T-helper 1 cell treated with Interleukin-12 subunit alpha and Interleukin-12 subunit beta and Interleukin-4 antibody, amounts not matched to agents 30 μg/mL and 1 μg/mL, for 36 hours (primary cell): ENCODE measurements around the gene ADCY3.
"Not testable (repeated sequence)": the region's sequence is repeated elsewhere in the genome, so short reads cannot be mapped to it uniquely, and the experiment has no call there.

Experiments used
- H3K27ac Mint-ChIP-seq: one replicate; pipeline ENCODE4 v1.8.0; 2021; ENCODE audit warnings: mild to moderate bottlenecking, mixed read lengths
- H3K27me3 Mint-ChIP-seq: one replicate; pipeline ENCODE4 v1.8.0; 2021; ENCODE audit warnings: low read depth, mixed read lengths
- H3K36me3 Mint-ChIP-seq: one replicate; pipeline ENCODE4 v1.8.0; 2021; ENCODE audit warnings: low read depth, mixed read lengths
- H3K4me1 Mint-ChIP-seq: one replicate; pipeline ENCODE4 v1.8.0; 2021; ENCODE audit warnings: low read depth, mixed read lengths
- H3K4me3 Mint-ChIP-seq: one replicate; pipeline ENCODE4 v1.8.0; 2021; ENCODE audit warnings: mild to moderate bottlenecking, moderate library complexity, mixed read lengths
- H3K9me3 Mint-ChIP-seq: one replicate; pipeline ENCODE4 v1.8.0; 2021; ENCODE audit warnings: mixed read lengths

Gene ADCY3

DNA sequence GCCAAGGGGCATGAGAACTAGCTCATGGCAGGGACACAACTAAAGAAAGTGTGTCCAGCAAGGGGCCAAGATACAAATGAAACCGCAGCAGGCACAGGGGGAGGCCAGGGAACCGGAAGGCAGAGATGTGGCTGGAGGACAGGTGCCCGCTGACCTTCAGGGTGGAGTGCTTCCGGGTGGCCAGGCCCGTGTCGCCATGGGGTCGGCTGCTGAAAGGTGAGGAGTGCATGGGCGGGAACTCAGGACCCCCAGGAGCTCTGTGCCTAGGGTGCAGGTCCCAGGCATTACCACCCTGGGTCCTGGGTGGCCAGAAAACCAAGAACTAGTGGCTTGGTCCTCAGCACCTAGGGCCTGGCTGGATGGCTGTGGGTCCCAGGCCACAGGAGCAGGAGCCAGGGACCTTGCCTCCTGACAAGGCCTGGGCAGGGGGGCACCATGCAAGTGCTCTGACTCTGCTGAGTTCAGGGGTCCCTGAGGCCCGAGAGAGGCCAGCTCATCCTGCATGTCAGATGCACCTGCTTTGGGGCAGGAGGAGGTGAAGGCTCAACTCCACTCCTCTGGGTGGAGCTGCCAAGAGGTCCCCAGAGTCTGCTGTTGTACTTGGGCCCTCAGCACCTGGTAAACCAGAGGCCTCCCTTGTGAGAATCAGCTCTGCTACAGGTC lies 75.9 kb downstream of the ADCY3 start:
- Mint-ChIP-seq H3K4me1 (no peaks in the 10 kb centered on the region), H3K27ac (no peak overlapping the region), H3K4me3 (no peak overlapping the region), H3K36me3 (no peaks in the 10 kb centered on the region), H3K27me3 (no peaks in the 10 kb centered on the region), H3K9me3 (peaks cover 10% of the 10 kb centered on the region)

DNA sequence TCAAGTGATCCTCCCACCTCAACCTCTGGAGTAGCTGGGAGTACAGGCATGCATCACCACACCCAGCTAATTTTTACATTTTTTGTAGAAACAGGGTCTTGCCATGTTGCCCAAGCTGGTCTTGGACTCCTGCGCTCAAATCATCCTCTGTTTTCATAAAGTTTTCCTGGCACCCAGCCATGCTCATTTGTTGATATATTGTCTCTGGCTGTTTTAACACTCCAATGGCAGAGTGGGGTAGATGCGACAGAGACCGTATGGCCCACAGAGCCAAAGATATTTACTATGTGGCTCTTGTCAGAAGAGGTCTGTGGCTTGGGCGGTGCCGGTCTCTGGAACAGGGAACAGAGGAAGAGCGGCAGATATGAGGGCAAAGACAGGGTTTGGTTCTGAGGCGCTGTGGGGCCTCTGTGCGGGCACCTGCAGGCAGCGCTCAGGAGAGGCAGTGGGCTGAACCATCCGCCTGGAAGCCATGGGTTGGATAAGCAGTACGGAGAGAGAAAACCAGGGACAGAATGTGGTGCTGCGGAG lies 76.6 kb downstream of the ADCY3 start:
- H3K4me1 Mint-ChIP-seq, result no peaks in the 10 kb centered on the region
- H3K36me3 Mint-ChIP-seq, result no peaks in the 10 kb centered on the region
- H3K4me3 Mint-ChIP-seq, result no peak overlapping the region
- H3K27me3 Mint-ChIP-seq, result no peaks in the 10 kb centered on the region
- H3K9me3 Mint-ChIP-seq, result peaks cover 6% of the 10 kb centered on the region
- H3K27ac Mint-ChIP-seq, result no peak overlapping the region

DNA sequence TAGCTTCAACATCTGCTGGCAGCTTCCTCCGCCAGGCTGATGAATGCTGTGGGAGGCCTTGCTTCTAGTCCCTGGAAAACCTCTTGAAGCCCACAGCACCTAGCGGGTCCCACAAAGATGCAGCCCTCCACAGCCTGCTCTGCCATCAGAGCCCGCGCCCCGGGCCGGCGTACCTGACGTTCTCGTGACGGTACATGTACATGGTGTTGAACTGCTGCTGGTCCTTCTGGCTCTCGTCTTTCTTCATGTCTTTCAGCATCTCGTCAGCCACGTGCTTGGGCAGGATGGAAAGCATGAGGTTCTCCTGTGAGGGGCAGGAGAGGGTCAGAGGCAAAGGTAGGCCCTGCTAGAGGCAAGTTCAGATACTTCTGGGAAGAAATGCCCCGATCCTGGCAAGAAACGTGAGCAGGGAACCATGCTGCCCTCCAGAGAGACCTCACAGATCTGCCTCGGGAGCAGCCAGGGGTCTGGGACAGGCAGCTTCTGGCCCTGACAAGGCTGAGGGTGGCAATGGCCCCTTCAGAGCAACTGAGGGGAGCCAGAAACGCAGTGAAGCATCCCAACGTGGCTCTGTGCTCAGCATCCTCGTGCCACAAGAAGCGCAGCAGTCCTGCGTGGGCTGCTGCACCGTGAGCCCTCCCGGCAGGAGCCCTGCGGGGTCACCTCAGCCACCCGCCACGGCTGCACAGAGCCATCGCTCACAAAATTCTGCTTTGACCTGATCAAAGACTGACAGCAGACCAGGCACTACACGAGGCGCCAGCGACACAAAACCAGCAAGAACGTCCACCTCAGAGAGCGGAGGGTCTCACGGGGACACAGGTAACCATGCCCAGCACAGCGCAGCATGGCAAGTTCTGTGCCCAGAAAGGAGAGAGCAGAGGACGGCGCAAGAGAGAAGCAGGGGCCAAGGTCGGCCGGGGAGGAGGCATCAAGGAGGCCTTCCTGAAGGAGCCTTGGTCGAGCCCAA lies 77.7 kb downstream of the ADCY3 start:
- Mint-ChIP-seq H3K27ac (no peak overlapping the region), H3K4me3 (no peak overlapping the region), H3K9me3 (peaks cover 5% of the 10 kb centered on the region), H3K27me3 (no peaks in the 10 kb centered on the region), H3K4me1 (no peaks in the 10 kb centered on the region), H3K36me3 (no peaks in the 10 kb centered on the region)

DNA sequence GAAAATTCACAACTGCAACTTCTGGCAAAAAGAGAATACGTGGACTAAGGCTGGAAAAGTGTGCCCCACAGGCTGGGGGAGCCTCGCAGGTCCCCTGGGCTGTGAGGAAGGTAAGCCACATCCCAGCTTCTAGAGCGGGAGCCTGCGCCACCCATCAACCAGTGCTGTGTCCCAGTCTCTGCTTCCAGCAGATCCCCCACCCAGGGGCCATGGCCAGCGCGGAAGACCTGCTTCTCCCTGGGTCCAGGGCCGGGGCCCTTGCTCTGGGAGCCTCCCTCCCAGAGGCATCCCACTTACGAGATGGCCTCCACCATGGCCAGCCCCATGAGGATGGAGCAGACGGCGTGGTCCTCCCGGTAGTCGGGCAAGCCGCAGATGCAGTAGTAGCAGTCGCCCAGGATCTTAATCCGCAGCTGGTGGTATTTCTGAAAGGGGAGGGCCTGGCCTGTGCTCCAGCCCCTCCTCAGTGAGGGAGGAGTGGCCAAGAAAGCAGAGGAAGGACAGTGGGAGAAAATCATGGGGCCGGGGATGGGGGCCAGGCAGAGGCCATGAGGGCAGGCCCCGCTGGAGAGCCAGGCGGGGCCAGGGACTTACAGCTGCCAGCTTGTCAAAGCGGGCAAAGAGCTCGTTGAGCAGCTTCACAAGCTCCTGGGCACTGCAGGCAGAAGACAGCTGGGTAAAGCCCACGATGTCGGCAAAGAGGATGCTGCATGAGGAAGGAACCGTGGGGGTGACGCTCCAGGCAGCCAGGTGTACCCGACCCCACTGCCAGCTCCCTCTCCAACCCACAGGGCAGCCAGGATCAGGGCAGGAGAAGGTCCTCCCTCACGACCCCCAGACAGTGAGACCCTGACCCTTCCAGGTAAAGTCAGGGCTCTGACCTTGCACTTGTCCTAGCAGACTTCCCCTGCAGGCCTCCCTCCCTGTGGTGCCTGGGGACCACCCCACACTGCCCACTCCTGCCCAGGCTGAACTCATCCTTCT lies 78.8 kb downstream of the ADCY3 start:
- Mint-ChIP-seq H3K4me3 (no peak overlapping the region), H3K9me3 (no peaks in the 10 kb centered on the region), H3K27me3 (no peaks in the 10 kb centered on the region), H3K36me3 (no peaks in the 10 kb centered on the region), H3K27ac (no peak overlapping the region), H3K4me1 (no peaks in the 10 kb centered on the region)

DNA sequence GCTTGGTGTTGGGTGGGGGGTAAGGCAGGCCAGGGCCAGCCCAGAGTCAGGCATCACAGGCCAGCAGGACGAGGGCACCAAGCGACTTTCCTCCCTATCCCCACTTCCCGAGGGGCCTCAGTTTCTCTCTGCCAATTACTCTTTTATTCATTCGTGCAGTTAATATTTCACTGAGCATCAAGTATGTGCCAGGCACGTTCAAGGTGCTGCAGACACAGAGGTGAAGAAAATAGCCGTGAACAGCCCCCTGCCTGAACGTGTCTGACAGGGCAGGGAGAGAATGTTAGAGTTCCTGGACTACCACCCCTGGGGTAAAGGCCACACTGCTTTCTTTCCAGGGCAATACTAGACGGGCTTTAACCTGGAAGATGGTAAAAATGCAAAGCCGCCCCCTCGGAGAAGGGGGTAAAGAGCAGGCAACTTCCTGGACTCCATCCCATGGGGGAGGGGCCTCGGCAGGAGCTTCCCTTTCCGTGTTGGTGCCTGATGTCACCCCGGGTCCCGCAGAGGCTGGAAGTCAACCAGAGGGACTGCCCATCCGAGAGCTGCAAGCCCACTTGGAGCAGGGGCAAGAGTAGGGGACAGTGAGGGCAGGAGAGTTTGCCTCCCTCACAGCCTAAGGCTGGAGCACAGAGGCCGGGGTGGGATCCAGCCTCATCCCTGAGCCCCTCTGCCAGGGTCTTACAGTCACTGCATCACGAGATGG lies 79.7 kb downstream of the ADCY3 start:
- H3K9me3 Mint-ChIP-seq, result no peaks in the 10 kb centered on the region
- H3K36me3 Mint-ChIP-seq, result no peaks in the 10 kb centered on the region
- H3K4me3 Mint-ChIP-seq, result no peak overlapping the region
- no peak overlapping the region for H3K27ac Mint-ChIP-seq
- no peaks in the 10 kb centered on the region for H3K27me3 Mint-ChIP-seq
- H3K4me1 Mint-ChIP-seq, result no peaks in the 10 kb centered on the region

DNA sequence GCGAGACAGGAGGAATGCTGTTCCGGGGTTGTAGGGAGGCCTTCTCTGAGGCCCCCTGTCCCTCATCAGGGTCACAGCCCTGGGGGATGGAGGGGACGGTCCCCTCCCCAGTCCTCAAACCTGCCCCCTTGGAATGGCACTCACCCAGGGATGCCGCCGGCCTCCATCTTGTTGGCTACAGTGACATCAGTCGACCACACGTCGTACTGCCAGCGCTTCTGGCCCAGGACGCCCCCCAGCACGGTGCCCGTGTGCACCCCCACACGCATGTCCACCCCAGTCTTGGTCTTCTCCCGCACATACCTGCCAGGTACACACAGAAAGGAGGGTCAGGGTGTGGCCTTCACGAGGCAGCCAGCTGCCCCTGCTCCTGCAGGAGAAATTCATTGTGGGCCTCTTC lies 80.3 kb downstream of the ADCY3 start:
- Mint-ChIP-seq H3K4me1 (no peaks in the 10 kb centered on the region), H3K36me3 (no peaks in the 10 kb centered on the region), H3K4me3 (no peak overlapping the region), H3K9me3 (no peaks in the 10 kb centered on the region), H3K27me3 (no peaks in the 10 kb centered on the region), H3K27ac (no peak overlapping the region)

DNA sequence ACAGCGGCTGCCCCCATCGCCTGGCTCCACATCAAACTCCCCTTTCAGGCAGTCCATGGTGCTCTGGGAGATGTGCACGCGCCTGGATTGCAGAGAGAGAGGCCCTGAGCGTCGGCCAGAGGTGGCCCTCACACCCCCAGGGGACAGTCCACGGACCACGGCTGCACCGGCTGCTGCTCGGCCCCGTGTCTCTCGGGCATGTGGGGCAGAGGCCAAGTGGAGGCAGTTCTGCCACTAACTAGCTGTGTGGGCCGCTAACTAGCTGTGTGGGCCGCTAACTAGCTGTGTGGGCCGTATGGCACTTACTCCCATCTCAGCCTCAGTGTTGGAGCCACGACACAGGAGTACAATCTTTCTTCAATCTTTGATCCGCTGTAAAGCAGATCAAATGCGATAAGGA lies 81.5 kb downstream of the ADCY3 start:
- H3K9me3 Mint-ChIP-seq, result no peaks in the 10 kb centered on the region
- no peaks in the 10 kb centered on the region for H3K36me3 Mint-ChIP-seq
- H3K27me3 Mint-ChIP-seq, result no peaks in the 10 kb centered on the region
- no peak overlapping the region for H3K4me3 Mint-ChIP-seq
- H3K27ac Mint-ChIP-seq, result no peak overlapping the region
- H3K4me1 Mint-ChIP-seq, result no peaks in the 10 kb centered on the region

DNA sequence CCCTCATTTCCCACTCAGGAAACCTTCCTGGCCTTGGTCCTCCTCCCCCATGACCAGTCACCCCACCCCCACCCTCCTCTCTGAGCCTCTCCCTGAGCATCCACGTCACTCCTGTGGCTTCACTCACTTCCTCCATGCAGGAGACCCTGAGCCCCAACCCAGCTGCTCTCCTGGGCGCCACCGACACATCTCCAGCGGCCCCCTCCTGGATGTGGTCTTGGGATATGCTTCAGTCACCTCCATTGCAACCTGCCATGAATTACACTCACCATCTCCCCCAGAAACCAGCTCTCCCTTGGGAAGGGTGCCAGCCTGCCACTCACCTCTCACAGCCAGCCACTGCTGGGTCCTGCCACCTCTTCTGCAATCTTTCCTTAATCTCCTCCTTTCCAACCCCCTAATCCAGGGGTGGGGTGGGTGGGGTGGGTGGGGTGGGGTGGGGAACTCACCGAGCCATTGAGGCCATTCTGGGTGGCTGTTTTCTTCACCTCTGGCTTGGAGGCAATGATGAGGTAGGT lies 82.0 kb downstream of the ADCY3 start:
- H3K9me3 Mint-ChIP-seq, result no peaks in the 10 kb centered on the region
- no peaks in the 10 kb centered on the region for H3K4me1 Mint-ChIP-seq
- H3K4me3 Mint-ChIP-seq, result no peak overlapping the region
- H3K27ac Mint-ChIP-seq, result no peak overlapping the region
- H3K36me3 Mint-ChIP-seq, result no peaks in the 10 kb centered on the region
- H3K27me3 Mint-ChIP-seq, result no peaks in the 10 kb centered on the region

DNA sequence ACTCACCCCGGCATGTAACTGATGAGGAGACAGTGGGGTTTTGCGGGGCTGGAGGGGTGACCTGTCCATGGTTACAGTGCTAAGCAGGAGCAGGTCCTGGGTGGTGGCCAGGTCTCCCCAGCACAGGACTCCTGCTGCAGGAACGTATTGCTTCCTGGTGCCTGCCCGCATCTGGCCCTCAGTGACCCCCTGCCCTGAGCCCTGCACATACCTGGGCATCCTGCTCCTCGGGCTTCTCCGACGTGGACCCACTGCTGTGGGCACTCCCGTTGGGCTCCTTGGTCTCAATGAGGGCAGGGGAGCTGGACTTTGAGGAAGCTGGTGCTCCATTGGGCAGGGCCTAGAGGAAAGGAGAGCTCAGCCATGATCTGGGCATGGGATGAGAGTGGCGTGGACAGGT lies 83.3 kb downstream of the ADCY3 start:
- Mint-ChIP-seq H3K4me3 (no peak overlapping the region), H3K27ac (no peak overlapping the region), H3K9me3 (no peaks in the 10 kb centered on the region), H3K36me3 (no peaks in the 10 kb centered on the region), H3K27me3 (no peaks in the 10 kb centered on the region), H3K4me1 (no peaks in the 10 kb centered on the region)

DNA sequence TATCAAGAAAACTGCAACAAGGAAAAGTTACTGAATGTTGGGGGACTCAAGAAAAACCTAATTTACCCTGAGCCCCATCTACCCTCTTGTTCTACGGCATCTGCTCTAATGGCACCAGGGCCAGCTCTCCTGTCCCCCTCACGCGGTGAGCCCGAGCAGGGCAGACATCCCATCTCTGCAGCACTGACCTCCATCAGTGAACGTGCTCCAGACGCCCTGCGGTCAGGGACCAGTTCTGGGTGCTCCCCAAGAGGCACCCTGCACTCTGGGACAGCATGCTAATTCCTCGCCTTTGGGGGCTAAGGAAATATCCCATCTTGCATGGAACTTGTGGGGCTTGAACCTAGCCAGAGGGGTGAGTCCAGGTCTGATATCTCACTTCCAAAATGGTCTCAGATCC lies 83.8 kb downstream of the ADCY3 start:
- Mint-ChIP-seq H3K27me3 (no peaks in the 10 kb centered on the region), H3K27ac (no peak overlapping the region), H3K4me3 (no peak overlapping the region), H3K9me3 (no peaks in the 10 kb centered on the region), H3K4me1 (no peaks in the 10 kb centered on the region), H3K36me3 (no peaks in the 10 kb centered on the region)

DNA sequence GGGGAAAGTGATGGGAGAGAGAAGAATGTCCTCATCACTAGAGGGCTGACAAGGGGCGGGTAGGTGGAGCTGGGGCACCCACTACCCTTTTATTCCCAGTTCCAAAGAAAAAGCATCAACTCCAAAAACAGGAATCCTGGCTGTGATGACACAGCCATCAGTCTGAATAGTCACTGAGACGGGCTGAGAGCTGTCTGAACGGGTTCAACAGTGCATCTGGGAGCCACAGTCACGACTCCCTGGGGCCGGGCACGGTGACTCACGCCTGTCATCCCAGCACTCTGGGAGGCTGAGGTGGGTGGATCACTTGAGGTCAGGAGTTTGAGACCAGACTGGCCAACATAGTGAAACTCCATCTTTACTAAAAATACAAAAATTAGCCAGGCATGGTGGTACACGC lies 84.6 kb downstream of the ADCY3 start:
- H3K9me3 Mint-ChIP-seq, H3K27me3 Mint-ChIP-seq, H3K27ac Mint-ChIP-seq, H3K4me1 Mint-ChIP-seq, H3K4me3 Mint-ChIP-seq, H3K36me3 Mint-ChIP-seq: not testable (repeated sequence)

DNA sequence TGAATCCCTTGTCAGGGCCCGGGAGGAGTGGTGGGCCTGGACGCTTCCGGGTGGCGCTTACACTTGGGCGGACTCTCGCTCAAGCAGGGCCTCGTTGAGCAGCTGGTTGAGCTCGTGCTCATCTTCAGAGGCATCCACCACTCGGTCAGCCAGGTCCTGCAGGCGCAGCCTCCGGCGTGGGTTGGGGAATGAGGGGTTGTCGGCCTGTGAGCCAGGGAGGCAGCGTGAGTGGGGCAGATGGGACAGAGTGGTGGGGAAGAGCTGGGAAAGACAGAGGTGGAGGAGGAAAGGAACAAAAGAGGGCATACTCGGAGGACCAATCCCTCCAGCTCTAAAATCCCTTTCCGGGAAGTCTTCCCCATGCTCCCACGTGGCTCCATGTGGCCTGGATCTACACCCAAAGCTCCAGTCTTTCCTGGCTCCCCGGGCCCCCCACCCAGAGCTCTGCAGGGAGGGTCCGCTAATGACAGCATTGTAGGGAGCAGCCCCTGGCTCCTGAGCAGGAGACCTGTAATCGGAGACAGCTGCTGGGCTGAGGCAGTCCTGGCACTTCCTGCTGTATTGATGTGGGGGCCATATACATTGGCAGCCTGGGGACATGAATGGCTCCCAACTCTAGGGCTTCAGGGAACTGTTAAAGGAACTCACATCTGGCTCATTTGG lies 85.2 kb downstream of the ADCY3 start:
- no peaks in the 10 kb centered on the region for H3K9me3 Mint-ChIP-seq
- H3K27ac Mint-ChIP-seq, result no peak overlapping the region
- no peaks in the 10 kb centered on the region for H3K4me1 Mint-ChIP-seq
- H3K36me3 Mint-ChIP-seq, result no peaks in the 10 kb centered on the region
- no peaks in the 10 kb centered on the region for H3K27me3 Mint-ChIP-seq
- H3K4me3 Mint-ChIP-seq, result no peak overlapping the region
